ENCODE data around the gene PARD6A. TPM values are rescaled to one million over a fixed set of nuclear protein-coding genes. Genes with fewer than 3 reads are reported as not detected.

Gene PARD6A
- total RNA-seq, 1 donor from 2014 or later = 3.9 TPM

DNA sequence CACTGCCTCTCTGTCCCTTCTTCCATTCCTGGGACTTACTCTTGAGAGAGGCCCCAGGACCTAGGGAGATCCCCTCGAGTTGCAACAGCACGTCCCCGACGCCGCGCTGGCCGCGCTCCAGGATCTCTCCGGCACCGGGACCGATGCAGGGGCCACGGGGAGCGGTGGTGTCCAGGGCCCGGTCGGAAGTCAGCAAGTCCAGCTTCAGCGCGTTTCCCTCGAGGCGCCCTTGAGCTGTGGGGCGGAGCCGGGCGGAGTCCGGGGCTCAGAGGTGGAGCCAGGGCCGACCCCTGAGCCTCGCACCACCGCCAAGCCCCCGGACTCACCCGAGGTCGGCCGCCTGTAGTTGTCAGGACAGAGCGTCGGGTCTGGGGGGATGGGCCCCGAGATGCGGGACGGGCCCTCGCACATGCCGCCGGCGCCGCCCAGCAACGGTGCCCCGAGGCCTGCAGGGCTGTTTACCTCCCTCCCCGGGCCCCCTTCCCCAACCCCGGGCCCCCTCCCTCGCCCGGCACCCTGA is 5.3 kb downstream of the PARD6A start:
- no peak for DNase-seq (ENCODE audit: low spot score)

DNA sequence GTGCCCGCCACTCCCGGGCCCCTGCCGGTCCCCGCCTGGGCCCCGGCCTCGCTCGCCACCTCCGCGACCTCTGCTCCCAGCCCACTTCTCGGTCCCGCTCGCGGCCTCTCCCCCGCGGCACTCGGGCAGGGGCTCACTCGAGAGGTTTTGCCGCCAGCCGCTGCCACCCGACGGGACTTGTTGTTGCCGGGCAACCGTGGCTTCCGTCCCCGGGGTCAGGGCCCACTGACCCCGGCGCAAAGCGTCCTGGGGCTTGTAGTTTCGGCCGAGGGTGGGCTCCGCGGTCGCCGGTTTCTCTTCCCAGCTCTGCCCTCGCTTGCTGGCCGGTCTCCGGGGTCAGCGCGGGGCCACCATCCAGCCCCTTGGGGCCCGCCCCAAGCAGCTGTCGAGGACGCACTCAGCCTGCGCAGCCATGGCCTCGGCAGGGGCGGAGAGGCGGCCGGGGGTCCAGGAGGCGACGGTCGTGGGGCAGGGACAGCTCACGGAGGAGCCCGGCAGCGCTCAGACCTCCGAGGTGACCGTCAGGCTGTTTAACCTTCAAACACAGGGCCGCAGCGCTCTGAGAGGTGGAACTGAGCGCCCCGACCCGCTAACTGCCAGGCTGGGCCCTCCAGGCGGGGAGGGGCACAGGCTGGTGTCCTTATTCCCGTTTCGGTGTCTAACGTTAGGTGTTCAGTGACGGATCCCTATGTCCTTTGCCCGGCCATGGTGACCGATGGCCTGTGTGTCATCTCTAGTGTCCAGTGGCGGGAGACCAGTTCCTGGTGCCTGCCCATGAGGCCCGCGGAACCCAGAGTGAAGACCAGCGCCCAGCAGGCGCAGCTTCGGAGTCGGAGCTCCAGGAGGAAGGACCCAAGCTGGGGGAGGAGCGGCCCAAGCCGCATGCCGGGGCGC is 6.0 kb downstream of the PARD6A start, which contains the start of the genes C16orf86 and ENKD1:
Gene C16orf86 (plus strand): TSS at position 256 of the 894 bp plus-strand sequence. CDS start 157 bp downstream, at position 413.
Gene ENKD1 (minus strand): TSS at position 192 of the 894 bp plus-strand sequence. CDS start 308 bp downstream, outside the sequence.
- DNase-seq (ENCODE audit: low spot score) = peak; percentile 95

DNA sequence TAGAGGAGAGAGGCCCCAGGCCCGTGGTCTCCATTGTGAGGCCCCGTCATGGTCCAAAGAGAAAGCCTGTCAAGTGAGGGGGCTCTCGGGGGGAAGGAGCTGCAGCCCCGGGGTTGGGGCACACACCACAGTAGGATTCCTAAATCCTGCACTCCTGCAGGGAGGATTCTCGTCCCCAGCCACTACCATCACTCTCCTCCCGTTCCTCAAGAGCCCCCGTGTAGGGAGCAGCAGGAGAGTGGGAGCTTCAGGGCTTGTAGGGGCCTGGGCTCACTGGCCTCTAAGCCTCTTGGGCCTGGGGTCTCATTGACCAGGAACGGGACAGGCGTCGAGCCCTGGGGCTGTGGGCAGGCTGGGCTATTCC is 6.7 kb downstream of the PARD6A start:
- no peak for DNase-seq (ENCODE audit: low spot score)

DNA sequence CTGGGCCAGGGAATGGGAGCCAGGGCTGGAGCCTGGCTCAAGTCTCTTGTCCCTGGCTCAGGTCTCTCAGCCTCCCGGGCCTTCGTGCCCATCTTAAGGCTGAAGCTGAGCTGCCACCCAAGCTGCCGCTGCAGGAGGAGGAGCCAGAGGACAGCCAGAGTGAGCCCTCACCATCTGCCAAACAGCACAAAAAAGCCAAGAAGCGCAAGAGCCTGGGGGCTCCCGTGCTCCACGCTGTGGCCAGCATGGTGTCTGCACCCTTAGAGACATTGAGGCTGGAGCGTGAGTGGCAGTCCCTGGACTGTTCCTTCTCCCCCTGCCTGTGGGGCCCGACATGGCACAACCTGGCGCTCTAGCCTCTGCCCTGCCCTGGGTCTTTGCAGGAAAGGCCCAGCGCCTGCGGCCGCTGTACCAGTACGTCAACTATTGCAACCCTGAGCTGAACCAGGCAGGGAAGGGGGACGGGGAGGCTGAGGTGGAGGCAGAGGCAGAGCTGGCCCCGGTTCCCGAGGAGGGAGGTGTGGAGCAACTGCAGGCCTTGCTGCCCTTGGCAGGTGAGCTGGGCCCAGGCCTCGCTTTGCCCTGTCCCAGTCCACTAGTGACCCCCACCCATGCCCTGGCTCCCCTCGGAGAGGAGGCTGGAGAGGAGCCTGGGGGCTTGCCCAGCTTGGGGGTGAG is 7.2 kb downstream of the PARD6A start:
- no peak for DNase-seq (ENCODE audit: low spot score)

DNA sequence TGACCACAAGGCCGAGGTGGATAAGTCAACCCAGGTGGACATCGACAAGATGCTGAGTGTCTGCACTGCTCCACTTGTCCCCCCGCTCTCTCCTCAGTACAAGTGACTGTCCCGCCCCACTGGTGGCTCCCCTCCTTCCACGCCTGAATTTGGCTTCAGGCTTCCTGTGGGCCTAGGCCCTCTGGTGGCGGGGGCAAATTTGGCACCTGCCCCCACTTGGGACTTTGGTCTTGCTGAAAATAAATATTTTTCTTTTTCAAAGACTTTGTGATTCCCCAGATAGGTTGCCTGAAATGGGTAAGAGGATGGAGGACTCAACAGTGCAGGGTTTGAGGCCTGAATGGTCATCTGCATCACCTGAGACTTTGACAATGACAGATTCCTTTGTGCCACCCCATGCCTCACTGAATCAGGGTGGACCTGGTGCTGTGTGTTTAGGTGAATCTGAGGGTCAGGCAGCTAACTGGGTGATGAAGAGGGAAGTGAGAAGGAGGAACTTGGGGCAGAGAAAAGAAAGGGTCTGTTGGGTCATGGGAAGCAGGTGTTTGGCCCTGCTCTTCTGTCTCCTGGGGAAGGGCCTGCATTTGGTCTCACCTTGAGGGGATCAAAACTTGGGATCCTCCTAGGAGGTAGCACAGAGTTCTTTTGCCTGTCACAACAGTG is 7.9 kb downstream of the PARD6A start:
- DNase-seq (ENCODE audit: low spot score) = no peak

DNA sequence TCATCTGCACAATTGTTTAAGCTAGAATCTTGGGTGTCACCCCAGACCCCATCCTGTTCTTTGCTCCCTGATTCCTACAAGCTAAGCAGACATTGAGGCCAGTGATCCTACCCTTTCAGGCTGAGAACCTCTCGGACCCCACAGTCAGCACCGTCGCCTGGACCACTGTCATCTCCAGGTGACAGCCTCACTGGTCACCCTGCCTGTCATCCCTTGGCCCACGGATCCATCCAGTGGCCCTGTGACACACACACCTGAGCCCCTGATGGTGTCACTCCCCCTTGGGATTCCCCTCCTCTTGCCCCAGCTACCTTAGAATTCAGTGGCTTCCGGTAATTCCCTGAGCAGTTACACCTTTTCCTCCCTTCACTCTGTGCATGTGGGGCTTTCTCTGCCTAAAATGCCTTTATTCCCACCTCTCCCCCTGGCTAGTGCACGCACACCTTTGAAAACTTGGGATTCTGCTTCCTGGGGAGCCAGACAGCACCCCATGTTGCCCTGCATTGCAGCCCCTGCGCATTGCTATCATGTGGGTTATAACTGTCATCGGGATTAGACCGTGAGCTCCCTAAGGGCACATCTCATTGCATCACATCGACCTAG is 8.8 kb downstream of the PARD6A start:
- no peak for DNase-seq (ENCODE audit: low spot score)

DNA sequence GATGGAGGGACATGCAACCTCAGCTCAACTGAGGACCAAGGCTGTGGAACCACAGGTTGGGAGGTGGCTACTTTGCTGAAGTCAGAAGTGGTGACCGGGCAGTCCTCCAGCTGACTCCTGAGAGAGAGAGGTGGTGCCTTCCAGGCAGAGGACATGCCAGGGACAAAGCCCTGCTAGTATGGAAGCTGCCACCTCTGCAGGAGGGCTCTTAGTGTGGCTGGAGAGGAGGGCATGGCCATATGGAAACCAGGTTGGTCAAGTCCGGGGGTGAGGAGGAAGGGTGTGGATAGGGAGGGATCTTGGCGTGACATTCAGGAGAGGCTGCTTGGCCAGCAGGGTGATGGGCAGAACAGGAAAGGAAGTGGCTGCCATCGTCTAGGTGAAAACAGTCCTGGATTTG is 11.5 kb downstream of the PARD6A start:
- no peak for DNase-seq (ENCODE audit: low spot score)

DNA sequence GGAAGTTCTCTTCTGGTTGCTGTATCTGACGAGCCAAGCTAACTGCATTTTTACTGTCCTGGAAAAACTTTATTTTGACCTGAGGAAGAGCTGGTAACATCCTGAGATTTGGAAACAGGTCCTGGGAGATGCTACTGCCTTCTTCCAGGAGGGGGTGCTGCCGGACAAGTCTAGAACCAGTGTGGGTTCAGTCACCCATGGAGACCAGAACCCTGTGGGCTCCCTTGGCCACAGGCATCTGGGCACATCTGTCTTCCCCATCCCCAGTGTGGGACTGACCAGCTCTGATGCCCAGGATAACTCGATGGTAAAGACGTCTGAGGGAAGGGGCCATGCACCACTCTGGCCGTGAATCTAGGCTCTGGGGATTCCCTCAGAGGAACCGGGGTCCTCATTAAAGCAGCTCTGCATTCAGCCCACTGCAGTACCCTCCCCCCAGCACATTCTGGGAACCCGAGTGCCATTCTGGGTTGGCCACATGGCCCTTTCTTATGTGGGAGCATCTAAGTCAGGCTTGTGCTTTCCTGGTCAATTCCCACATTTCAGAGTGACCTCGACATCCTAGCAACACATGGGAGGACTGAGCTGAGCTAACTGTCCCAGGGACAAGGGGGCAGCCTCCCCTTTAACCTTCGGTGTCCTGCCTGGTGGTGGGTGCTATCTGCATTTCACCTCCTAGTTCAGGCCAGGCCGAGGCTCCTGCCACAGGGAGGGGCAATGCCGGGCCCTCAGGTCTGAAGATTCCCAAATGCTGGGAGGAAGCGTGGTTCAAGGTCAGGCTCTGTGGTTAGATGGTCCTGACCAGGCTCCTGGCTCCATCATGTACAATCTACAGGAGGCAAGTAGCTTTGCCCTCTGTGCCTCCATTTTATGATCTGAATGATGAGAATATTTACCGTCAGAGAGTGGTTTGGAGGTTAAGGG is 12.2 kb downstream of the PARD6A start:
- DNase-seq (ENCODE audit: low spot score) = no peak

DNA sequence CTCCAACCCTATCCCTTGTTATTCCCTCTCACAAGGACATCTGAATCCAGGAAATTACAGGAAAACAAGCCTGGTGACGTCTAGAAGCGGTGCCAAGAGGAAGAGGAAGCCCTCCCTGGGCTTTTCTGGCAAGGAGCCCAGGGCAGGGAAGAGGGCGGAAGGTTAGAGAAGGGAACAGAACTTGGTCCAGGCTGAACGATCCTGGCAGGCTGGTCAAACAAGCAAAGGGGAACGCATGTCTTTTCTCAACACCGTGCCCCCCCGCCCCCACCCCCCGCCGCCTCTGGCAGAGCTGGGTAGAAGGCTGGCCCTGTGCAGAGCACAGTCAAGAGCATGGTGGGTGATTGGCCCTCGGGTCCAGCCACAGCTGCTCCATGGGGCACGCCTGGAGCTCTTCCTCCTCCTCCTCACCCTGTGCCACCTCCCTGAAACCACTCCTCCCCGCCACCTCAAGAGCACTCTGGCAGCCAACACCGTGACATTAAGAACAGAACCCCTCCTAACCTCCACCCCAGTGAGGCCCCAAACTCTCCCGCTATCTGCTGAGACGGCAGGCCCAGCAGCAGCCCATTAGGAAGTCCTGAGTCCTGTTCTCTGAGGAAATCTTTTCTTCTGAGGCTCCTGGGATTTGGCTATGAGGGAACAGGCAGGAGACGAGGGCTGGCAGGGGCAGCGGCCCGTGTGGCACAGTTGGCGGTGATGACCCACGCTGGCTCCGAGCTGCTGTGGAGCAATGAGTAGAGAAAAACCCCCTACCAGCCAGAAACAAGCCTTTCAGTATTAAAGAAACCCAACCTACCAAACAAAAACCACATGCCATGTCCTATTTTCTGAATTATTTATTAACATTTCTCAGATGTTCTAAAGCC is 13.2 kb downstream of the PARD6A start:
- no peak for DNase-seq (ENCODE audit: low spot score)

DNA sequence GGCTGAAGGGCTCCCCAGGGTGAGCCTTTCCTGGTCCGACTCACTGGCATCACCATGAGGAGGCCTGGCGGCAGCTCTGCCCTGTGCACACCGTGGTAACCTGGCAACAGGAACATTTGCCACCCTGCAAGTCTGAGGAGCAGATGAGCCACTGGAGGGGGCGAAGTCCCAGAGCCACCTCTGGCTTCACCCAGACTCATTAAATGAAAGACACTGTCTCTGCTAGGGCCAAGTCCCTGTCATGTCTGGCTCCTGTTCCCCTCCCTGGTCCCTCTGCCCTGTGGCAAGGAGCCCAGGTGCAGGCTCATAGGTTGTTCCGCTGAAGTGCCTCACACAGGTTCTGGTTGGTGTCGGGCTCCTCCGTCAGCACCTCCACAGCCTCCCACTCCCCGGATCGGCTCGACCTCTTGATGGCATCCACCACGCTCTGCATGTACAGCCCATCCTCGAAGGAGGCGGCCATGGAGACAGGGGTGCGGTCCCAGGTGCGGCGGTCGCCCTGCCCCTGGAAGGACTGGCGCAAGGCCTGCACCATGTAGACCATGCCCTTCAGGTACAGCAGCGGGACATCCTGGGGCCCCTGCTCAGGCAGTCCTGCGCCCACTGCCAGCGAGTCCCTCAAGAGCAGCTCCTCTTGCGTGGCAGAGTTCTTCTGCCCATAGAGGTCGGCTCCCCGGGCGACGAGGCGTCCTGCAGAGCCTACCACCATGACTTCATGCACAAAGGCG is 14.3 kb downstream of the PARD6A start:
- no peak for DNase-seq (ENCODE audit: low spot score)

DNA sequence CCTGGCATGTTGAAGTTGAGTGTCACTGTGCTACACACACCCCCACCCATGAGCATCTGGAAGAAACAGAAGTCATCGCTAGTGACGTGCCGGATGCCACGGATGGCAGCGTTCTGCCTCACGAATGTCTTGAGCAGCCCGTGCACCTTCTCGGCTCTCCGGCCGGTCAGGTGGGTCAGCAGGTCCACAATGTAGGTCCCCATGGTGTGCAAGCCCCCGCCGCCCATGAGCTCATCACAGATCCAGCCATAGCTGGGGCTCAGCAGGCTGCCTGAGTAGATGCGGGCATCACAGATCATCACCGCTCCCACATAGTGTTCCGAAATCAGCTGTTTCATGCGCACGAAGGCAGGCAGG is 14.8 kb downstream of the PARD6A start:
- no peak for DNase-seq (ENCODE audit: low spot score)

DNA sequence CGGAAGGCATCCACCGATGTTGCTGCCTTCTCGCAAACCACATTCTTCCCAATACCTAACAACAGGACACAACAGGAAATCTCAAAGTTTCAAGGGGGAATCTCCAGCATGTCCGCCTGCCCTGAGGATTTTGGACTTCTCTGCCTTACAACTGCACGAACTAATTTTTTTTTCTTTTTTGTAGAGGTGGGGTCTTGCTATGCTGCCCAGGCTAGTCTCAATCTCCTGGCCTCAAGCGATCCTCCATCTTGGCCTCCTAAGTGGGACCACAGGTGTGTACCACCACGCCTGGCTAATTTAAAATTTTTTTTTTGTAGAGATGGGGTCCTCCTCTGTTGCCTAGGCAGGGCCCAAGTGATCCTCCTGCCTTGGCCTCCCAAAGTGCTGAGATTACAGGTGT is 15.2 kb downstream of the PARD6A start:
- DNase-seq (ENCODE audit: low spot score) = no peak

DNA sequence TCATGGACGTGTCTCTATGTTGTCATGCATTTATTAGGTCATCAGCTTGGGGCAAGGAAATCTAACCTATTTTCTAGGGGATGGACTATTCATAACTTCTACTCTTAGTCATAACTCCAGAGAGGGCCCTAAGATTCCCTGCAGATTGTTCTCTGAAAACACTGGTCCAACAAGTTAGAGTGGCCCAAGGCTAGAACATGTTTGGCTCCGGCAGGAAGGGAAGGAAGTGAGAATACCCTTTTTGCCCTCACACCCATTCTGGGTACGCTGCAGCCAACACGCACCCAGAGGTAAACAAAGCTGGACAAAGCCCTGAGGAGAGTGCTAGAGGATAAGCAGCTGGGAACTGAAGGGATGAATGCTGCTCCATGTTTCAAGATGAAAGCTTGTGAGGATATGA is 15.8 kb downstream of the PARD6A start:
- no peak for DNase-seq (ENCODE audit: low spot score)

DNA sequence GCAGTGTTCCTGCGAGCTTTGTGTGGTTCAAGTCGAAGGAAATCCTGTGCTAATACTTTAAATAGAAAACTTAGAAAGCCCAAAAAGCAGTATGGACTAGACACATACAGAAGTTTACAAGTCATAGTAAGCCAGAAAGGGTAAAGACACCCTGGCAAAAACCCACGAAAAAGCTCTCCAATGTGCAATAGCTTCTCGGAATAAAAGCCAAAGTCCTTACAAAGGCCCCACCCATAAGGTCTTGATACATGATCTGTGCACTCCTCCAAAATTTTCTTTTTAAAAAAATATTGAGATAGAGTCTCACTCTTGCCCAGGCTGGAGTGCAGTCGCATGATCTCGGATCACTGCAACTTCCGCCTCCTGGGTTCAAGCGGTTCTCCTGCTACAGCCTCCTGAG is 16.2 kb downstream of the PARD6A start:
- no peak for DNase-seq (ENCODE audit: low spot score)

DNA sequence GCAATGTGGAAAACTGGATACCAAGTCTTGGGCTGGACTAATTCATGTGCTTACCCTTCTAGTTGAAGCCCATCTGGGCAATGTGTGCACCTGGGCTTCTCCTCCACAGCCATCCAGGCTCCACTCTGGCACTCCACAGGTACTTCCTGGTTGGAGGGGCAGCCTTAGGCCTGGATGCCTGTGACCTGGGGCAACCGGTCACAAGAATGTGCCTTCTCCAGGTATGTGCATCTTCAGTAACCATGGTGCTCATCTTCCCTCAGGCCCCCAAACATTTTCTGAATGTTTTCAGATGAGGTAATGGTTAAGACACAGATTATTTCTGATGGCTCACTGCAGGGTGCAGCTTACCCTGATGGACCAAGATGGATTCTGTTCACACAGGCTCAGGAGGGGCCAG is 17.0 kb downstream of the PARD6A start:
- no peak for DNase-seq (ENCODE audit: low spot score)

DNA sequence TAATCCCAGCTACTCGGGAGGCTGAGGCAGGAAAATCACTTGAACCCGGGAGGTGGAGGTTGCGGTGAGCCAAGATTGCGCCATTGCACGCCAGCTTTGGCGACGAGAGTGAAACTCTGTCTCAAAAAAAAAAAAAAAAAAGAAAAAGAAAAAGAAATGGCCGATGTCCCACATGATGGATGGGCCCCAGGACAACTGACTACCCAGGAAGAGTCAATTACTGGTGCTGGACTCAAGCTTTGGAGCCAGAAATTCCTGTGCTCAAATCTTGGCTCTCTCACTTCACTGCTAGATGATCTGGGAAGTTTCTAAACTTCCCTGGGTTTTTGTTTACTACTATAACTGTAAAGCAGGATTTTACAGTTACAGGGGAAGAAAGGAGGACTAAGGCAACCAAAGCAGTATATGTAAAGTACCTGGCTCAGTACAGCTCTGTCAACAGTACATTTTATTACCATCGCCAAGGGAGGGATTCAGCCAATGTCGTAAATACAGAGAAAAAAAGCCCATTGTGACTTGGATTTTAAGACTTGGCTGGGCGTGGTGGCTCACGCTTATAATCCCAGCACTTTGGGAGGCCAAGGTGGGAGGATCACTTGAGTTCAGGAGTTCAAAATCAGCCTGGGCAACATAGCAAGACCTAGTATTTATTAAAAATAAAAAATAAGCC is 17.7 kb downstream of the PARD6A start:
- no peak for DNase-seq (ENCODE audit: low spot score)

DNA sequence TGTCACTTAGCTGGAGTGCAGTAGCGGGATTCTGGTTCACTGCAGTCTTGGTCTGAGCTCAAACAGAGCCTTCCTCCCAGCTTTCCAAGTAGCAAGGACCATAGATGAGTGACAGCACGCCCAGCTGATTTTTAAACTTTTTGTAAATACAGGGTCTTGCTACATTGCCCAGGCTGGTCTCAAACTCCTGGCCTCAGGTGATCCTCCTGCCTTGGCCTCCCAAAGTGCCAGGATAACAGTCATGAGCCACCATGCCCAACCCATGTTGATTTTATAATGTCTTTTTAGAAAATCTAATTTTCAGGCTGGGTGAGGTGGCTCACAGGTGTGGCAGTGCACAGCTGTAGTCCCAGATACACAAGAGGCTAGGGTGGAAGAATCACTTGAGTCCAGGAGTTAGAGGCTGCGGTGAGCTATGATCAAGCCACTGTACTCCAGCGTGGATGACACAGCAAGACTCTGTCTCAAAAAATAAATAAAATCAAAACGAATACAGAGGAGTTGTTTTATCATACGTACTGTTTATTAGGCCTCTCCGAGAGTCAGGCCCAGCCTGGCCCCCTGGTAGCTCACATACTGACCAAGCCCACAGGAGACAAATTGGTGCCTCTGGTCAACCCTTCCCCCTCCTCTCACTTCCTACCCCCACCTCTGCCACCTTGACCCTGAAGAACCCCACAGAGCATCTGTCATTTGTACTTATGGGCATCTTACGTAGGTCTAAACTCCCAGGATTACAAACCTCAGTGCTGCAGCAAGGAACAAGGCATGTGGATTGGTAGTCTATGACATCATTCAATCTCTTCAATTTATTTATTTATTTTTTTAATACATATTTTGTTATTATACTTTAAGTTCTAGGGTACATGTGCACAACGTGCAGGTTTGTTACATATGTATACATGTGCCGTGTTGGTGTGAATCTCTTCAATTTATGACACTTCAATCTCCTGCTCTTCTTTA is 19.5 kb downstream of the PARD6A start:
- DNase-seq (ENCODE audit: low spot score) = no peak
